Upper lobe of right lung (tissue), 1 donor: ENCODE data around the gene PIAS1. TPM values are rescaled to one million over a fixed set of nuclear protein-coding genes. Genes with fewer than 3 reads are reported as not detected.

Experiments used
- ATAC-seq: fragments of 200-7000 bp; cut with Tn5 transposase; one replicate; pipeline ENCODE4 v1.9.1; 2020; ENCODE audit warnings: mild to moderate bottlenecking, moderate library complexity
- DNase-seq: peaks from one replicate; pipeline ENCODE4 v3.0.0-alpha.2; 2020
- H3K27ac ChIP-seq: fragments of 200-600 bp; one replicate; pipeline ENCODE4 v1.8.0; 2022
- H3K27me3 ChIP-seq: fragments of 200-600 bp; one replicate; pipeline ENCODE4 v1.8.0; 2022; ENCODE audit warnings: mild to moderate bottlenecking
- H3K36me3 ChIP-seq: fragments of 200-600 bp; one replicate; pipeline ENCODE4 v1.8.0; 2022
- H3K4me1 ChIP-seq: fragments of 200-600 bp; one replicate; pipeline ENCODE4 v1.8.0; 2022
- H3K4me3 ChIP-seq: fragments of 200-600 bp; one replicate; pipeline ENCODE4 v1.8.0; 2022; ENCODE audit warnings: mild to moderate bottlenecking
- H3K9me3 ChIP-seq: fragments of 200-600 bp; one replicate; pipeline ENCODE4 v1.8.0; 2022
- CTCF ChIP-seq: fragments of 200-600 bp; IDR thresholded peaks from one replicate; pipeline ENCODE4 v1.8.0; 2022; ENCODE audit warnings: antibody characterized with exemption
- intact Hi-C: fragments of 100-400 bp; cut with DNase I; formaldehyde crosslinking; loops from one replicate; pipeline ENCODE4 v1.11.0; 2022
- total RNA-seq: library from RNA; stranded (reverse); fragmentation: NEBNext Ultra II Directional; extraction: Animal tissue kit (Norgen Biotek cat#: 25700); gene quantifications from one replicate; pipeline ENCODE4 v1.2.1, GENCODE V29; 2021
- donor health status: DM: no; HTN: yes; CAD: no; lungs with severe emphysema.

PIAS1 gene
- total RNA-seq, 1 donor from 2014 or later, result 62.0 TPM

- no peak overlapping the region for H3K4me3 ChIP-seq
- intact Hi-C loops, result no loop called here
- ATAC-seq, result no peak
- H3K4me1 ChIP-seq, result peaks cover 29% of the 10 kb centered on the region
- no peak overlapping the region for H3K27ac ChIP-seq
- TF ChIP-seq CTCF, result no peak
- no peaks in the 10 kb centered on the region for H3K27me3 ChIP-seq
- H3K36me3 ChIP-seq, result no peaks in the 10 kb centered on the region
- no peak for DNase-seq
- H3K9me3 ChIP-seq, result no peaks in the 10 kb centered on the region
These were observed 154.6 kb downstream of the PIAS1 start for GRCh38 chr15:68208636-68209240.

- ATAC-seq (no peak), DNase-seq (no peak)
- Histone ChIP-seq H3K4me1 (peaks cover 28% of the 10 kb centered on the region), H3K27ac (no peak overlapping the region), H3K4me3 (no peak overlapping the region), H3K27me3 (no peaks in the 10 kb centered on the region), H3K36me3 (no peaks in the 10 kb centered on the region), H3K9me3 (no peaks in the 10 kb centered on the region)
- no peak for TF ChIP-seq CTCF
- intact Hi-C loops, result no loop called here
These were observed 155.2 kb downstream of the PIAS1 start for GRCh38 chr15:68209272-68209671.

- no peak for TF ChIP-seq CTCF
- intact Hi-C loops, result no loop called here
- Histone ChIP-seq H3K9me3 (no peaks in the 10 kb centered on the region), H3K27me3 (no peaks in the 10 kb centered on the region), H3K4me3 (no peak overlapping the region), H3K27ac (no peak overlapping the region), H3K36me3 (no peaks in the 10 kb centered on the region), H3K4me1 (peaks cover 22% of the 10 kb centered on the region)
- ATAC-seq, result no peak
- no peak for DNase-seq
These were observed 155.8 kb downstream of the PIAS1 start for GRCh38 chr15:68209735-68210408.

- TF ChIP-seq CTCF, result no peak
- no peaks in the 10 kb centered on the region for H3K36me3 ChIP-seq
- H3K9me3 ChIP-seq, result no peaks in the 10 kb centered on the region
- no peak overlapping the region for H3K4me3 ChIP-seq
- no peak for ATAC-seq
- no peaks in the 10 kb centered on the region for H3K27me3 ChIP-seq
- intact Hi-C loops, result no loop called here
- peak; percentile 44 for DNase-seq
- H3K4me1 ChIP-seq, result peaks cover 17% of the 10 kb centered on the region
- no peak overlapping the region for H3K27ac ChIP-seq
These were observed 156.3 kb downstream of the PIAS1 start for GRCh38 chr15:68210409-68210756.

- peak; percentile 66 for ATAC-seq
- Histone ChIP-seq H3K9me3 (no peaks in the 10 kb centered on the region), H3K27me3 (no peaks in the 10 kb centered on the region), H3K4me3 (no peak overlapping the region), H3K27ac (no peak overlapping the region), H3K4me1 (peaks cover 10% of the 10 kb centered on the region), H3K36me3 (no peaks in the 10 kb centered on the region)
- DNase-seq, result peak; percentile 80
- TF ChIP-seq CTCF, result peak; percentile 82
- intact Hi-C loops, result no loop called here
These were observed 156.9 kb downstream of the PIAS1 start for GRCh38 chr15:68210821-68211655.
